Neural cell (in vitro differentiated cells): ENCODE measurements around the gene BCAS1. TPM values are rescaled to one million over a fixed set of nuclear protein-coding genes. Genes with fewer than 3 reads are reported as not detected.

ENCODE experiments used
- H2AFZ ChIP-seq: fragments of 200-600, 300-800 bp; sonication (generic), shearing (Covaris generic); 2 replicates; pipeline ENCODE4 v1.6.0; 2014; ENCODE audit warnings: low read depth, mild to moderate bottlenecking, antibody characterized with exemption, low read length, moderate library complexity
- H3F3A ChIP-seq: fragments of 200-600 bp; shearing (Covaris generic); 2 replicates; pipeline ENCODE4 v1.6.1; 2016; ENCODE audit warnings: mild to moderate bottlenecking, moderate library complexity, mixed read lengths, antibody characterized with exemption, low read length; ENCODE audit not compliant: insufficient read depth, poor library complexity, severe bottlenecking
- H3K27ac ChIP-seq: fragments of 200-600, 300-800 bp; sonication (generic), shearing (Covaris generic); 2 replicates; pipeline ENCODE4 v1.5.1; 2014; ENCODE audit warnings: mild to moderate bottlenecking, low read length, moderate library complexity
- H3K27me3 ChIP-seq: fragments of 300-800, 200-600 bp; sonication (generic), shearing (Covaris generic); 2 replicates; pipeline ENCODE4 v1.6.0; 2014; ENCODE audit warnings: mild to moderate bottlenecking, low read depth, low read length, moderate library complexity; ENCODE audit not compliant: insufficient read depth
- H3K36me3 ChIP-seq: fragments of 300-800, 200-600 bp; sonication (generic), shearing (Covaris generic); 2 replicates; pipeline ENCODE4 v1.5.1; 2014; ENCODE audit warnings: mild to moderate bottlenecking, antibody characterized with exemption, low read length, moderate library complexity; ENCODE audit not compliant: insufficient read depth
- H3K4me2 ChIP-seq: fragments of 300-800, 200-600 bp; sonication (generic), shearing (Covaris generic); 2 replicates; pipeline ENCODE4 v1.6.0; 2014; ENCODE audit warnings: mild to moderate bottlenecking, low read length
- H3K4me3 ChIP-seq: fragments of 300-800, 200-600 bp; sonication (generic), shearing (Covaris generic); 2 replicates; pipeline ENCODE4 v1.5.1; 2014; ENCODE audit warnings: mild to moderate bottlenecking, low read length, moderate library complexity
- H3K79me2 ChIP-seq: fragments of 200-600 bp; shearing (Covaris generic); replicated peaks from 2 replicates; pipeline ENCODE4 v1.6.0; 2014; ENCODE audit warnings: mild to moderate bottlenecking, low read length, moderate library complexity; ENCODE audit not compliant: insufficient read depth
- H3K9ac ChIP-seq: fragments of 300-800, 200-600 bp; sonication (generic), shearing (Covaris generic); 2 replicates; pipeline ENCODE4 v1.6.1; 2016; ENCODE audit warnings: mild to moderate bottlenecking, low read length, mixed read lengths
- H3K9me2 ChIP-seq: fragments of 200-600 bp; shearing (Covaris generic); 2 replicates; pipeline ENCODE4 v1.6.1; 2016; ENCODE audit warnings: mild to moderate bottlenecking, low read length, mixed read lengths; ENCODE audit not compliant: insufficient read depth
- H3K9me3 ChIP-seq: fragments of 200-600, 300-800 bp; sonication (generic), shearing (Covaris generic); 2 replicates; pipeline ENCODE4 v1.6.1; 2016; ENCODE audit warnings: mild to moderate bottlenecking, mixed run types, low read length, moderate library complexity, mixed read lengths
- H4K20me1 ChIP-seq: fragments of 200-600 bp; shearing (Covaris generic); 2 replicates; pipeline ENCODE4 v1.6.1; 2016; ENCODE audit warnings: mild to moderate bottlenecking, mixed run types; ENCODE audit not compliant: insufficient read depth
- EP300 ChIP-seq: fragments of 450-650 bp; conservative IDR thresholded peaks from 2 replicates; pipeline ENCODE4 v1.6.1; 2014; ENCODE audit warnings: antibody characterized with exemption, mild to moderate bottlenecking, moderate library complexity; ENCODE audit not compliant: poor library complexity, severe bottlenecking
- EZH2 ChIP-seq: fragments of 200-600, 300-800 bp; shearing (Covaris generic), sonication (generic); IDR thresholded peaks from 2 replicates; pipeline ENCODE4 v1.6.1; 2014; ENCODE audit warnings: antibody characterized with exemption, low read length, borderline replicate concordance, mild to moderate bottlenecking; ENCODE audit not compliant: insufficient read depth, poor library complexity, severe bottlenecking
- MXI1 ChIP-seq: fragments of 450-650 bp; conservative IDR thresholded peaks from 2 replicates; pipeline ENCODE4 v1.6.1; 2014; ENCODE audit warnings: antibody characterized with exemption, mild to moderate bottlenecking; ENCODE audit not compliant: poor library complexity, severe bottlenecking
- POLR2AphosphoS5 ChIP-seq: IDR thresholded peaks from 2 replicates; pipeline ENCODE4 v1.6.1; 2012
- RAD21 ChIP-seq: fragments of 450-650 bp; conservative IDR thresholded peaks from 2 replicates; pipeline ENCODE4 v1.6.1; 2014; ENCODE audit warnings: antibody characterized with exemption, mild to moderate bottlenecking, moderate library complexity
- SMC3 ChIP-seq: fragments of 450-650 bp; conservative IDR thresholded peaks from 2 replicates; pipeline ENCODE4 v1.6.1; 2014; ENCODE audit warnings: antibody characterized with exemption, mild to moderate bottlenecking, moderate library complexity; ENCODE audit not compliant: poor library complexity
- TAF1 ChIP-seq: IDR thresholded peaks from 2 replicates; pipeline ENCODE4 v1.6.1; 2012; ENCODE audit warnings: low read depth
- polyA plus RNA-seq: library from polyadenylated mRNA; depleted of rRNA; stranded (reverse); fragments of >200 nt; gene quantifications from 2 replicates; pipeline ENCODE4 v1.2.3, GENCODE V29; 2014
- TF ChIP-seq, protein P1 (sequence below): fragments of 450-650 bp; IDR thresholded peaks from 2 replicates; pipeline ENCODE4 v1.5.1; 2014; ENCODE audit warnings: antibody characterized with exemption, mild to moderate bottlenecking, moderate library complexity; ENCODE audit not compliant: poor library complexity, severe bottlenecking
- TF ChIP-seq, protein P2 (sequence below): IDR thresholded peaks from 2 replicates; pipeline ENCODE4 v1.6.1; 2012; ENCODE audit warnings: borderline replicate concordance

Gene BCAS1
- polyA plus RNA-seq, 1 donor from 2014 or later = not detected

DNA sequence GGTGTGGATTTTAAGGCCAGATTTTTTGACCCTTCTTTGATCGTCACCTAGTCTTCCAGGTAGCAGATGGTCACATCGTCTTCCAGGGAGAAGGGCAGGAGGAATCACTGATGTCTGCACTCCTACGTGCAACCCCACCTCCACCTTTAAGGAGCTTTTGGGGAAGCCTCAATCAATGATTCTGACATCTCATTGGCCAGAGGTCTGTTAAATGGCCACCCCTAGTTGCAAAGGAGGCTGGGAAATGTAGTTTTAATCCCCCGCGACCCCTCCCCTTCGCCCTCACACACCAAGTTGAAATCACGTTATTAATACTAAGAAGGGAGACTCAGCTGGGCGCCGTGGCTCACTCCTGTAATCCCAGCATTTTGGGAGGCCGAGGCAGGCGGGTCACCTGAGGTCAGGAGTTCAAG is 151.4 kb downstream of the BCAS1 start:
- no peak overlapping the region for H2AFZ ChIP-seq
- H4K20me1 ChIP-seq = no peaks in the 10 kb centered on the region
- no peak overlapping the region for H3K4me2 ChIP-seq
- H3K9me2 ChIP-seq = no peaks in the 10 kb centered on the region
- no peaks in the 10 kb centered on the region for H3K9me3 ChIP-seq
- H3K79me2 ChIP-seq = no peaks in the 10 kb centered on the region
- no peaks in the 10 kb centered on the region for H3K27me3 ChIP-seq
- no peak overlapping the region for H3K27ac ChIP-seq
- H3K4me3 ChIP-seq = no peak overlapping the region
- no peaks in the 10 kb centered on the region for H3F3A ChIP-seq
- H3K36me3 ChIP-seq = no peaks in the 10 kb centered on the region
- no peak overlapping the region for H3K9ac ChIP-seq
- TF ChIP-seq EP300 = no peak
- no peak for TF ChIP-seq TAF1
- TF ChIP-seq, protein P1, sequence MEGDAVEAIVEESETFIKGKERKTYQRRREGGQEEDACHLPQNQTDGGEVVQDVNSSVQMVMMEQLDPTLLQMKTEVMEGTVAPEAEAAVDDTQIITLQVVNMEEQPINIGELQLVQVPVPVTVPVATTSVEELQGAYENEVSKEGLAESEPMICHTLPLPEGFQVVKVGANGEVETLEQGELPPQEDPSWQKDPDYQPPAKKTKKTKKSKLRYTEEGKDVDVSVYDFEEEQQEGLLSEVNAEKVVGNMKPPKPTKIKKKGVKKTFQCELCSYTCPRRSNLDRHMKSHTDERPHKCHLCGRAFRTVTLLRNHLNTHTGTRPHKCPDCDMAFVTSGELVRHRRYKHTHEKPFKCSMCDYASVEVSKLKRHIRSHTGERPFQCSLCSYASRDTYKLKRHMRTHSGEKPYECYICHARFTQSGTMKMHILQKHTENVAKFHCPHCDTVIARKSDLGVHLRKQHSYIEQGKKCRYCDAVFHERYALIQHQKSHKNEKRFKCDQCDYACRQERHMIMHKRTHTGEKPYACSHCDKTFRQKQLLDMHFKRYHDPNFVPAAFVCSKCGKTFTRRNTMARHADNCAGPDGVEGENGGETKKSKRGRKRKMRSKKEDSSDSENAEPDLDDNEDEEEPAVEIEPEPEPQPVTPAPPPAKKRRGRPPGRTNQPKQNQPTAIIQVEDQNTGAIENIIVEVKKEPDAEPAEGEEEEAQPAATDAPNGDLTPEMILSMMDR = no peak
- TF ChIP-seq RAD21 = no peak
- TF ChIP-seq EZH2 = no peak
- TF ChIP-seq, protein P2, sequence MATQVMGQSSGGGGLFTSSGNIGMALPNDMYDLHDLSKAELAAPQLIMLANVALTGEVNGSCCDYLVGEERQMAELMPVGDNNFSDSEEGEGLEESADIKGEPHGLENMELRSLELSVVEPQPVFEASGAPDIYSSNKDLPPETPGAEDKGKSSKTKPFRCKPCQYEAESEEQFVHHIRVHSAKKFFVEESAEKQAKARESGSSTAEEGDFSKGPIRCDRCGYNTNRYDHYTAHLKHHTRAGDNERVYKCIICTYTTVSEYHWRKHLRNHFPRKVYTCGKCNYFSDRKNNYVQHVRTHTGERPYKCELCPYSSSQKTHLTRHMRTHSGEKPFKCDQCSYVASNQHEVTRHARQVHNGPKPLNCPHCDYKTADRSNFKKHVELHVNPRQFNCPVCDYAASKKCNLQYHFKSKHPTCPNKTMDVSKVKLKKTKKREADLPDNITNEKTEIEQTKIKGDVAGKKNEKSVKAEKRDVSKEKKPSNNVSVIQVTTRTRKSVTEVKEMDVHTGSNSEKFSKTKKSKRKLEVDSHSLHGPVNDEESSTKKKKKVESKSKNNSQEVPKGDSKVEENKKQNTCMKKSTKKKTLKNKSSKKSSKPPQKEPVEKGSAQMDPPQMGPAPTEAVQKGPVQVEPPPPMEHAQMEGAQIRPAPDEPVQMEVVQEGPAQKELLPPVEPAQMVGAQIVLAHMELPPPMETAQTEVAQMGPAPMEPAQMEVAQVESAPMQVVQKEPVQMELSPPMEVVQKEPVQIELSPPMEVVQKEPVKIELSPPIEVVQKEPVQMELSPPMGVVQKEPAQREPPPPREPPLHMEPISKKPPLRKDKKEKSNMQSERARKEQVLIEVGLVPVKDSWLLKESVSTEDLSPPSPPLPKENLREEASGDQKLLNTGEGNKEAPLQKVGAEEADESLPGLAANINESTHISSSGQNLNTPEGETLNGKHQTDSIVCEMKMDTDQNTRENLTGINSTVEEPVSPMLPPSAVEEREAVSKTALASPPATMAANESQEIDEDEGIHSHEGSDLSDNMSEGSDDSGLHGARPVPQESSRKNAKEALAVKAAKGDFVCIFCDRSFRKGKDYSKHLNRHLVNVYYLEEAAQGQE = no peak
- no peak for TF ChIP-seq MXI1
- no peak for TF ChIP-seq POLR2AphosphoS5
- no peak for TF ChIP-seq SMC3

DNA sequence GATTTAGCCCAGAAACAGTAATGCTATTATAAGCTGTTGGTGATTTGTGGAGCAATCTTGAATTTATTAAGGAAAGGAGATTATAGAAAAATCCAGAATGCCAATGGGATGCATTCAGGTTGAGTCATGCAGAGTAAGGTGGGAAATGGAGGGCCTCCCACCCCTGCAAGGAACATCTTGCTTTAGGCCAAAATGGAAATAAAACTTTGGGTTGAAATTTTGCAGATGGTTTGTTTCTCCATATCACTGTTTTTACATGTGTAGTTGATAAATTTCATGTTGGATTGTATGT is 152.4 kb downstream of the BCAS1 start:
- Histone ChIP-seq H3K27ac (no peak overlapping the region), H3K9me2 (no peaks in the 10 kb centered on the region), H3F3A (no peaks in the 10 kb centered on the region), H2AFZ (no peak overlapping the region), H3K4me3 (no peak overlapping the region), H3K79me2 (no peaks in the 10 kb centered on the region), H3K9me3 (no peaks in the 10 kb centered on the region), H3K36me3 (no peaks in the 10 kb centered on the region), H3K9ac (no peak overlapping the region), H3K4me2 (no peak overlapping the region), H4K20me1 (no peaks in the 10 kb centered on the region), H3K27me3 (no peaks in the 10 kb centered on the region)
- TF ChIP-seq, protein P2 = no peak
- no peak for TF ChIP-seq RAD21
- no peak for TF ChIP-seq EP300
- no peak for TF ChIP-seq SMC3
- TF ChIP-seq TAF1 = no peak
- no peak for TF ChIP-seq EZH2
- TF ChIP-seq POLR2AphosphoS5 = no peak
- TF ChIP-seq, protein P1 = no peak
- TF ChIP-seq MXI1 = no peak
